COLO829 (cell line): Measurements from ENCODE around the gene ATG2B.

Experiments used
- DNase-seq: peaks from one replicate; pipeline ENCODE4 v3.0.0; 2012; ENCODE audit warnings: low spot score

ATG2B gene

DNA sequence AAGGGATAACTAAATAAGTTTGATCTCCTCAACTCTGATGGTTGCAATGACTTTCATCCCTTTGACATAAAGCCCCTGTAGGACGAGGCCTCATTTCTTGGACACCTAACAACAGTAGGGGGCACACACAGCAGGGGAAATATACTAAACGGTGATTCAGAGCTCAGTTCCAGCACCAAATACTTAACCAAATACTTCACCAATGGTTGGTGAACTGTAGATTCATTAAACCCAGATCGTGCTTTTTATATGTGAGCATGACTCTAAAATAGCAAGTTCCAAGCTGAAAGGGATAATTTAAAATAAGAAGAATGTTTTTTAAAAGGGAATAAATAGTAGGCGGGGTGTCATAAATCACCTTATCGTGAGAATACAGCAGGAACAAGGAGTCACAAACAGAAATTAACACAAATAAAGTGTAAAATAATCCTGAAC, 53.2 kb downstream of the ATG2B start:
- DNase-seq: no peak

DNA sequence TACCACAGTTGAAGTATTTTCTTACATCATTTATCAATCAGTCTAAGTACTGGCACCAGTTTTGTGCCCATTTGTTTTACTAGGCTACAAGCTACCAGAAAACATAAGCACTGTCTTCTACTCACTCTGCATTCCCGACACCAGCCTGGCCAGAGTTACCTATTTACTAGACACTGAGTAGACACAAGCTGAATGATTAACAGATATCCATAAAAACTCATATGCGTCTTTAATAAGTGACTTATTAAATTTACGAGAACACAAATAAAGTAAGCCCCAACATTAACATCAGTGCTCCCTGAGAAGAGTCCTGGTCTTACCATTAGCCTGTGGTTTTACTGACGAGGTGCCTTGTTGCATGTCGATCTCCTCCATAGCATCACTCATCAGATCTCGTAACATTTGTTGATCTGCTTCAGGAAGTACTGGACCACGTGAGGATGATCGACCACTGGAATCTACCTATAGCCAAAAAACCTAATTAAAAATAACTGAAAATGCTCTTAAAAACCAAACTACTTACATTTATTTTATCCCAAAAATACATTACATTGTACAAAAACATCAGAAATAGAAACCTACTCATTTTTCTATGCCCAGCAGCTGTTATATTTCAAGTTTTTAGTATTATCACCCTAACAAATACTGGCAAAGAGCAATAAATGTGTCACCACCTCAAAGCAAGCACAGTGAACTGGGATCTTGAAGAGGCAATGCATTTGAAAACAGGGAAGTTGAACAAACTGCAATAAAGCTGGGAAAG, 53.8 kb downstream of the ATG2B start:
- DNase-seq: no peak

DNA sequence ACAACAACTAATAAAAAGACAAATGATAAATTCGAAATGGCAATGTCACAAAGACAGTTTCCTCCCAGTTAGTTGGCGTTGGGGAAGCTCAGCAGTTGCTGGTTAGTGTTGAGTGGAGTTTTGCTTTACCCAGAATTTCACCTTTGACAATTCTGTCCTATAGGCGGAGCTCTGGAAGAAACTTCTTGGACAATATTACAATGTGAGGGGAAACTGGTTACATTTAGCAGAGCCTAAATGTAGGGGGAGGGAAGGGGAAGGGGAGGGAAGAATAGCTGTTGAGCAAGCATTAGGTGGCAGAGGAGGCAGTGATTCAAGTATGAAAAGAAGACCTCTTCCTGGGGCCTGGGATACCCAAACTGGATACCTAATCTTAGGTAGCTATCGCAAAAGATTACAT, 55.7 kb downstream of the ATG2B start:
- DNase-seq: no peak

DNA sequence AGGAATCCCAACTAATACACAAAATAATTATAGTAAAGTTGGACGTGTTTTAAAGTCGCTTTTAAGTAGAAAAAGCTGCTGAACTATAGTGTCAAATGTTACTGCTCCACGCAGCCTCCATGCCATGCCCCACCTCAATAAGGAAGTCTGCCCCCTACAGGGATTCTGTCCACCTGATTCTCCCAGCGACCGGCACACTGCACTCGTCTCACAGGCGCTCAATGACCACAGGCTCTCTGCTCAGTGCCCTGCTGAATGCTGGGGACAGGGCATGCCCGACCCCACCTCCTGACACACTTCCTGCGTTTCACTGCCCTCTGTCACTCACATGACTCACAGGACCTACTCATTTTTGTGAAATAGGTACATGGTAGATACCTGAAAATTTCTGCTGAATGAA, 58.2 kb downstream of the ATG2B start:
- DNase-seq: no peak

DNA sequence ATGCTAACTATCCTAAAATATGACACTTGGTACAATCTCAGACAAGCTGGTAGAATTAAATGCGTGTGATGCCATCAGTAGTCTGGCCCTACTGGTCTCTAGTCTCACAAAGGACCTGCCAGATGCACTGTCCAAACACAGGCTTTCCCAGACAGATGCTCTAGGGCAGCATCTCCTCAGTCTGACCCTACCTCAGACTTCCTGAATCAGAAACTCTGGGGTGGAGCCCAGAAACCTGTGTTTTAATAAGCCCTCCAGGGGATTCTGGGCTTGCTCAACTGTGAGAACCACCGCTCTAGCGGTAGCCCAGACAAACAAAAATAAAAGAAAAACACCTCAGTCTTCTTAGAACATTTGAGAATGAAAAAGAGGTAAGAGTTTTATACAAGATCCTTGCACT, 59.2 kb downstream of the ATG2B start:
- no peak for DNase-seq

DNA sequence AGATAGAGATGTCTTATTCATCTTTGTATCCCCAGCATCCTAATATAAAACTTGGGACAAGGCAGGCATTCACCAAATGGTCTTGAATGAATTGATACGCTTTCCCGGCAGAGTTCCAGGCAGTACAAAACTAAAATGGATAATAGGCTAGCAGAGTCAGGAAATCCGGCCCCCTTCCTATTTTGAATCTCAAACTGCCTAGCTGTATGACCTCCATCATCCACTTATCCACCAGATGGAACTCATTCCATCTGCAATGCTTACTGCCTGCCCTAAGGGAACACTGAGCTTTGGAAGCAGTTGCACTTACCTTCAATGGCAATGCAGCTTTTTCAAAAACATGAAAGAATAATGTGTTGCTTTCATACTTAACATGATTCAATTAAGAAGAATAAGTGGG, 63.7 kb downstream of the ATG2B start:
- DNase-seq: peak; percentile 25

DNA sequence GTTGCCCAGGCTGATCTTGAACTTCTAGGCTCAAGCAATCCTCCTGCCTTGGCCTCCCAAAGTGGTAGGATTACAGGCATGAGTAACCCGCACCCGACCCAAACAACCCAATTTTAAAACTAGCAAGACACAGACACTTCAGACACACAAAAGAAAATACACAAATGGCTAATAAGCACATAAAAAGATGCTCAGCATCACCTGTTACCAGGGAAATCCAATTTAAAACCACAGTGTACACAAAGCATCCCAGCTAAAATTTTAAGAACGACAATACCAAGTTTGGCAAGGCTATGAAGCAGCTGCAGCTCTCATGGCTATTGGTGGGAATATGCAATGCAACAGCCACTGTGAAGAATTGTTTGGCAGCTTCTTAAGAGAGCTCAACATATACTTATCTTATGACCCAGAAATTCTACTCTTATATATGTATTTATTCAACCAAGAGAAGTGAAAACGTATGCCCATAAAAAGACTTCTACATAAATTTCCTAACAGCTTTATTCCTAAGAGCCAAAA, 65.1 kb downstream of the ATG2B start:
- DNase-seq: no peak

DNA sequence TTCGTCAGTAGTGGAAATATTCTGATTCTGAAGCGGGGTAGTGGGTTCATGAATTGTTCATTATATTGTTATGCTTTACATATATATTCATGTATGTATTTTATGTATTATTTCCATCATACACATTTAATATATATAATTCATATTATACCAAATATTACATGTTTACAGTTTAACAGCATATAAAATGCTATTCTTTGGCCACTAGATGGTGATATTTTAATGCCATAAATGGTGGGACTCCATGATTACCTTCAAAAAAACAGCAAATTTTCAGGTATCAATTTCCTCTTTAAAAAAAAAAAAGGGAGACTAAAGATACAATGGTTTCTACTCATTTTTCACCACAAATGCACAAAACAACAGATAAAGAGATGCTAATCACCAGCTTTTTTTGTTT, 66.1 kb downstream of the ATG2B start:
- no peak for DNase-seq

DNA sequence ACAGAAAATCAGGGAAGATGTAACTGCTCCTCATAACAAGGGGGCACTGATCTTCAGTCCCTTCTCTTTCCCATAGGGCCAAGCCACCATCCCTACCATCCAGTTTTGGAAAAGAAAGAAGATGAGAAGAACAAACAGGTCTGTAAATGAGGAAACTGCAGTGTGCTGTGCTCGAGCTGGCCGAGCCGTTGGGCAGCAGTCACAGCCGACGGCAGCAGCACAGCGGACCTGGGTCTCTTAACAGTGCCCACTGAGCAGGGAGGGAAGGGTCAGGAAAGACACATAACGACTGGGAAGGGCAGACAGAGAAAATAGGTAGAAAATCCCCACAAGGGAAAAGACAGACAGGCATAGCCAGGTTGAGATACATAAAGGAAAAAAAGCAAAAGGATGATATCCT, 68.9 kb downstream of the ATG2B start:
- no peak for DNase-seq

DNA sequence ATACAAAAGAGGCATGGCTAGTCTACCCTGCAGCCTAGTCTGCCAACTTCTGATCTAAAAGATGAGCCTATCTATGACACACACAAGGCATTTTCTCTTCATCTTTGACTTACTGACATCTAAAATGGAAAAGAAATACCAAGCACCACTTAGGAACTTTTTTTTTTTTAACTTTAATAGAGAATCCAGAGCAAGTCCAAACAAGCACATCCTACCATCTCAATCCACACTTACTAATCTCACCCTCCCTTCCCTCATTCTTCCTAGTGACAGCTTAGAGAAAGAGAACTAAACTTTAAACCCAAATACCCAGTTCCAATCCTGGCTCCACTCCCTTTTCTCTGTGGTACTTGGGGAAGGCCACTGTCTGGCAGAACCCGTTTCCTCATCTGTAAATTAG, 75.3 kb downstream of the ATG2B start:
- no peak for DNase-seq

DNA sequence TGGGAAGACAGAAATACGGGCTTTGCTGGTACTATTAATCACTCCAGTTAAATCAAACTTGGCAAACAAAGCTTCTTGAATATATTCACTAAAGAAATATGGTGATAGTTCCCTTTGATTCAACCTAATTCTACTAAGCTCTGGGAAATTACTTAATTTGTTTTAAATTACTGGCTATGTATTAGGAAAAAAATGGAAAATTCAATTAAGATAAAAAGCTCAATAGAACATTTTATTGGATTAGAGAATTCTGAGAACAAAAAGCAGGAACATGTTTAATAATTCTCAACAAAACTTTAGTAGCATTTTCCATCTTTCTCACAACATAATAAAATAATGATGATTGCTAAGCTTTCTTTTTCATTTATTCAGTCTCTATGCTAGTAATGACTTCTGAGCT, 76.9 kb downstream of the ATG2B start:
- no peak for DNase-seq

DNA sequence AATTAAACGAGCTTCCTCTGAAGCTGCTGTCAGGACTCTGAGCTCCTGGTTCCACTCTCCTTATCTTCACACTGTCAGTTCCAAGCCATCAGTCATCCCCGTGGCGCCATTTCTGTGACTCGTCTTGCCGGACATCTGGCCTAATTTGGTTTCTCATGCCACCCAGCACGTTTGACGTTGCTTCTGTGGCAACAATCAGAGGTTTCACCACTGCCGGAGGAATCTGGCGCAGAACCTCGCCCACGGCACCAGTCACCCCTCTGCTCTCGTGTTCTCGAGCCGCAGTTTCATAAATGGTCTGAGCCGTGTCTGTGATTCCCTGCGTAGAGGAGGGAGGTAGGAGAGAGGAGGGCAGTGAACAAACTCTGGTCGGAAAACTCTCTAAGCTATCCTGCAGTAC, 77.5 kb downstream of the ATG2B start:
- DNase-seq: no peak

DNA sequence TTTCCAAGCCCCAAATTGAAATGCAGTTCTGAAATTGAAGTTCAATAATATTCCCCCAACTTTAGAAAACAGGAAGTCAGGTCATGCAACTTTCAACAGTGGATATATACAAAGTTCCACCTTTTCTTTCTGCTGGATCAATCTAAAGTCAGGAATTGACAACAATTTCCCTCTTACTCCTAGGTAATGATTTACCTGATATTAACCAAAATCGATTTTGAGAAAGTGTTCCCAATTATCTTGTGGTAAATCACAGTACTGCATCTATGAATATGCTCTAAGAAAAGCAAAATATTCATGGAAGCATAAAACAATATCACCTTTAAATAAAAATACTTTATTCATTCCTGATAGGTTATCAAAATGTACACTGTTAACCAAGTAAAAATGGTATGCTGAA, 78.7 kb downstream of the ATG2B start:
- DNase-seq: no peak

DNA sequence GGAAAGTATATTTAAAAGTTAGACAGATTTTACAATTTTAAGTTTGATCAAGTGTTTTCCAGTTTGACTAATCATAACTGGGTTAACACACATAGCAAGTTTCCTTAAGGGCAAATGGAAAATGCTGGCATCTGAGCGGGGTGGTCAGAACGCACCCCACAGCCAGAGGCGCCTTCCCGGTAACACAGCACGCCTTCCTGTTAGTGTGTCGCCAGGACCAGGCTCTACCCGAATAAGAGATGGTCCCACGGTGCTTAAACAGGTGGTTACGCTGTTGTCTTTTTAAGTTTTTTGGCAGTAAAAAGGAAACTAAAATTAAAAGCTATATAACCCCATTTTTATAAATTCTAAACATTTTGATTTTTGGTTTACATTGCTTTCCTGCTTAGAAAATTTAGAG, 79.1 kb downstream of the ATG2B start:
- no peak for DNase-seq

DNA sequence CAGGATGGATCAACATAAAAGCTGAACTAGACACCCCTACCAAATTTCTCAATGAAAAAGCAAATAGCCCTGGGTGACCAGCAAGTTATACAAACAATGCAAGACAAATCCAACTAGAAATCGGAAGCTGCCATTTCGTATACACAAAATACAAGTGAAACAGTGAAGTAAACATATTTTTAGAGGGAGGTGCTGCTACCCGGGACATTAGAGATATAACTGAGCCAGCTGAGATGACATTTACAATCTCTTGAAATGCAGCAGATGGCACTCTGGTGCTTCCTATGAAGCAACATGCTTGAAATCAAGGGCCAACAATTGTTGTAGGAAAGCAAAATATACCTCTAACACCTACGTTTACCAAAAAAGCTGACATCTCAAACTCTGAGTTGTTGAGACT, 81.7 kb downstream of the ATG2B start:
- no peak for DNase-seq

DNA sequence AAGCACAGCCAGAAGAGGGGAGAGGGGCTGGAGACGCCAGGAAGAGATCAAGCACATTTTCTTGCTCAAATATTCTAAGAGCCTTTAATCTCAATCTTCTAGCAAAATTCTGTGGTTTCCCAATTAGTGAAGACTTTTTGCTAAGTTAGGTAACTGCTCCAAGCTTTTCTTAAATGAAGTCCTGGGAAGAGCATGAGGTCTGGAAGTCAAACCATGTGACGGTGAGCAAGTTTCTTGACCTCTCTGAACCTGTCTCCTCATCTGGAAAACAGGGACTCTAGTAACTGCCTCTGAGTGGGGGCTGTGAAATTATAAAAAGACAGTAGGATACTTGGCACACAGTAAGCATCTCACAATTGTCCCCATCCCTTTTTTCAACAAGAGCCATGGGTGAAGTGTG, 83.0 kb downstream of the ATG2B start:
- no peak for DNase-seq

DNA sequence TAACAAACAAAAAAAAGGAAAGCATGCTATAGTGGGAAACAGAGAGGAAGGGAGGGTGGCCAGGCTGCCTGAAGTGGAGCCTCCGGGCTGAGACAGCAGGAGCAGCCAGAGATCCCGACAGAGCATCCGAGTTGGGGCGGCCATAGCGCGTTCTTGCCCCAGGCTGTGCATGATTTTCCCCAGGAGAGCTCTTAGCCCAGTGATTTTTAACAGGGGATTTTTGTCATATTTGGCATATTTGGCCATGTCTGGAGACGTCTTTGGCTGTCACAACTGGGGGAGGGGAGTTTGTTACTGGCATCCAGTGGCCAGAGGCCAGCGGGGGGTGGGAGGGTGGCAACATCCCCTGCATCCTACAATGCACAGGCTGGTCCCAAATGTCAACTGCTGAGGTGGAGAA, 83.6 kb downstream of the ATG2B start:
- DNase-seq: no peak

DNA sequence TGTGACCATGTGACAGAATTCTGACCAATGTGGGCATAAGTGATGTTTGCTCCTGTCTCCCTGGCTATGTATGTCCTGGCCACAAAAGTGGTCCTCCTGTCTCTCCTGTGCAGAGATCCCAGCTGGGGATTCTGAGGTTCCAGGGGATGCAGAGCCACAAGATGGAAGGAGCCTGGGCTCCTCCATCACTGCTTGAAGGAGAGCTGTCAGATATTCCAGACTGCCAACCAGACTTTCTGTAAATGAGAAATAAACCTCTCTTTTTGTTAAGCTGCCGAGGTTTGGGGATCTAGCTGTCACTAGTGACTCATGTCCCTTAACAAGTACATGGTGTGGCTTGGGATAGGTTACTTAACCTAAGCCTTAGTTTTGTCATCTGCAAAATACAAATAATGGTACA, 85.3 kb downstream of the ATG2B start:
- no peak for DNase-seq

DNA sequence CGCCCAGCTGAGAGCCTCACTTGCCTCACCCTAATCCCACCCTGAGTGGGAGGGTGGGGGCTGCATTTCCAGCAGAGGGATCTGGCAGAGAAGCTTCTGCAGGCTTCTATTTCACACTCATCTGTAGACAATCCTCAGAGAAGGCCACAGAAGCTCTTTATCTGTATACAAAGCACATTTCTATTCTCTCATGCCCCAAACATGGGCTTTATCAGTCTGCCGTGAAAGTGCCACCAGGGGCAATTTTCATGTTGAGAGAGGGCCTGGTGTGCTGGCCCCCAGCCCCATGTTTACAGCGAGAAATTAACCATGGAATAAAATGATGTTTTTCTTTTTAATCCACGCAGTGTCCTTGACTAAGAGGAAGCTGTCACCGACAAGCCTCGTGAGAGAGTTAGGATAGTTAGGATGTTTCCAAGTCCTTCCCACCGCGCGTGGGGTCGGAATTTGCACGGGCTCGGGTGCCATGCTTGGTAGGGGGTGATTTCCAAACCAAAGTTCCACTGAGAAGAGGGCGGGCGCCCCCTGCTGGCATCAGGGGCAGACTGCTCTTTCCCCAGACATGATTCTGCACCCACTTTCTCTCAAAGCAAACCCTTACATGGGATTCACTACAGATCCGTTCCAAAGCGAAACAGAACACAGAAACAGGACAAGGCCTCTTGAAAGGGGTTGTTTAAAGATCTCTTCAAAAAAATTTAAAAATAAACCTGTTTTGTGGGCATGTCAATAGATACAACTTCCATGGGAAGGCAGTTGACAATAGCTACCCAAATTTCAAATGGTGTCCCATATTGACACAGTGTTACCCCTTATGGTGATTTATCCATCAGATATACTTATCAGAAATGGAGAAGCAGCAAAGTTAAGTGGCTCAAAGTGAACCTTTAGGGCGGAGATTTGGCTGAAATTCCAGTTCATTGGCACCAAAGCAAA, 87.7 kb downstream of the ATG2B start:
- peak; percentile 70 for DNase-seq

DNA sequence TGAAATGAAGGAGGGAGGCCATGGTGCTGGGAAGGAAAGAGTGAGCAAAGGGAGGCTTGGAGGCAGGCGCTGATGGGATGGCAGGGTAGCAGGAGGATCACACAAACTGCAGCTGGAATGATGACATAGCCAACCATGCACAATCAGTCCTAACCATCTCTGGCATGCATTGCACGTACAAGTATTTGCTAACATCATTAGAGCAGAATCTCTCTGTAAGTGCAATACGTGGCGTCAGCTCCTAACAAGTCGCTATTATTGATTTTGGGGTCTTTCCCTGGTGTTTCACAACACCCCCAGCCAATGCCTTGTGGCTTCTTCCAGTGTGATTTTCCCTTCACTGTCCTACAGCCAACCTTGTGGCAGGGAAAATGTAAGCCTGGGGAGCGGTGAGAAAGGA, 88.6 kb downstream of the ATG2B start:
- no peak for DNase-seq

DNA sequence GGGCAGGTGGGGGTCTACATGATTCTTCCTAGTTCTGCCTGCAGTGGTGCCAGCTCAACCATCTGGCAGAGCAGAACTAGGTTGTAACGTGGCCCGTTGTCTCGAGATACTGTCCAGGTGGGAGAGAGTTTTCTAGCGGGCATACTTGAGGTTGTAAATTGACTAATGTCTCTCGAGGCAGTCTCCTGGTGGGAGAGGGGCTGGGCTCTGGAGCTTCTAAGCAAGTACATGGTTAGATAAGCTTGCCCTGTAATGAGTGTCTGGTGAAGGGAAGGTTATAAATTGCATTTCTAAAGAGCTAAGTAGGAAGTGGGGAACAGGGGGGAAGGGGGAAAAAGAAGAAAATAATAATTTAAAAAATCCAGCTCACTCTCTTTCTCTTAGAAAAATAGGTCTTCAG, 89.0 kb downstream of the ATG2B start:
- DNase-seq: no peak

DNA sequence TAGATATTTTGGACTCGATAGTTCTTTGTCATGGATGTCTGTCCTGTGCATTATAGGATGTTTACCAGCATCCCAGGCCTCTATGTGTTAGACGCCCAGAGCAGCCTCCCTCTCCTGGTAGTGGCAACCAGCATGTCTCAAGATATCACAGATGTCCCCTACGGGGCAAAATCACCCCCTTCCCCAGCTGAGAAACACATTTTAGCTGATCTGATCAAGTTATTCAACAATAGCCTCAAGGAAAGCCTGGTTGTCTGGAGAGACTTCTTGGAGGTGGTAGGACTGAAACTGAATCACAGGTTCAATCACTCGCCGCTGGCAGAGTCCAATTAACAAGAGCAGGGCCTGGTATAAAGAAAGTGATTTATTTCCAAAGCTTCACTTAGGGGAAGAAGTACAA, 89.5 kb downstream of the ATG2B start:
- no peak for DNase-seq

DNA sequence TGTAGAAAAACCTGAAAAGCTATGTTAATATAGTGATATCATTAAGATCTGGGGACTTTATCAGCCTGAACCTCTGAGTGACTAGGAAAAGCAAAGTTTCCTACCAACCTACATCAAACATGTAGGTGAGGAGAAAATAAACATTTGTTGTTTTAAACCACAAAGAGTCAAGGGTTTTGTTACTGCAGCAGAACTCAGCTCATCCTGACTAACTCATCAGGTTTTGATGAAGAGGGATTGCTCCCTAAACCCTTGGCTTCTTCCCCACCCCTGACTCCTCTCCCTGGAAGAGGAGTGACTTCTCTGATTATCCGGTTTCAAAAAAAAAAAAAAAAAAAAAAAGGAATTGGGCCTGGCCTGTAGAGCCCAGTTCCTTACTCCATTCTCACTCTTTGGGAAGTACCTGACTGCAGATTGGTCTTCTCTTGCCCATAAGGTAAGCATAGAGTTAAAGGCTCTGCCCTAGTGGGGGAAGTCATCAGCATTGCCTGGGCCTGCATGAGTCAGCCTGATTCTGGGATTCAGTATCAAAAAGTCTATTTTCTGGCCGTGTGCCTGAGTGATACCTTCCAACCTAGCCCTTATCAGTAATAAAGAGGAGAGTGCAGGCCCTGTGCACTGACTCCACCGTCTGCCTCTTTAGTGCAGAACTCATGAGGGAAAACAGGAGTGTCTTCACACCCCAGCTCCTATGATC, 90.2 kb downstream of the ATG2B start:
- DNase-seq: no peak
